Smooth muscle cell (in vitro differentiated cells): ENCODE data around the gene FAM181A. TPM values are rescaled to one million over a fixed set of nuclear protein-coding genes. Genes with fewer than 3 reads are reported as not detected.

ENCODE experiments used
- DNase-seq: peaks from one replicate; lab custom pipeline; 2025; ENCODE audit not compliant: unreplicated experiment; lab: John Stamatoyannopoulos, UW
- H2AFZ ChIP-seq: fragments of 200-600 bp; sonication (generic); 2 replicates; pipeline ENCODE4 v1.6.0; 2016; ENCODE audit warnings: antibody characterized with exemption, low read depth, mild to moderate bottlenecking
- H3F3A ChIP-seq: fragments of 200-600 bp; sonication (generic); 2 replicates; pipeline ENCODE4 v1.6.0; 2017; ENCODE audit warnings: antibody characterized with exemption, low read depth
- H3K27ac ChIP-seq: fragments of 200-600 bp; sonication (generic); 2 replicates; pipeline ENCODE4 v1.5.1; 2016; ENCODE audit warnings: low read depth, mild to moderate bottlenecking
- H3K27me3 ChIP-seq: fragments of 200-600 bp; sonication (generic); 2 replicates; pipeline ENCODE4 v1.6.1; 2016; ENCODE audit warnings: low read depth, mild to moderate bottlenecking
- H3K36me3 ChIP-seq: fragments of 200-600 bp; sonication (generic); 2 replicates; pipeline ENCODE4 v1.5.1; 2016; ENCODE audit warnings: low read depth
- H3K4me1 ChIP-seq: fragments of 200-600 bp; sonication (generic); 2 replicates; pipeline ENCODE4 v1.5.1; 2016; ENCODE audit warnings: low read depth
- H3K4me2 ChIP-seq: fragments of 200-600 bp; sonication (generic); 2 replicates; pipeline ENCODE4 v1.6.0; 2016; ENCODE audit warnings: mild to moderate bottlenecking
- H3K4me3 ChIP-seq: fragments of 200-600 bp; sonication (generic); 2 replicates; pipeline ENCODE4 v1.5.1; 2016; ENCODE audit warnings: mild to moderate bottlenecking
- H3K79me2 ChIP-seq: fragments of 200-600 bp; sonication (generic); 2 replicates; pipeline ENCODE4 v1.6.0; 2016; ENCODE audit warnings: low read depth, mild to moderate bottlenecking
- H3K9ac ChIP-seq: fragments of 200-600 bp; sonication (generic); 2 replicates; pipeline ENCODE4 v1.6.0; 2016; ENCODE audit warnings: low read depth
- H3K9me3 ChIP-seq: fragments of 200-600 bp; sonication (generic); replicated peaks from 2 replicates; pipeline ENCODE4 v1.5.1; 2016; ENCODE audit warnings: low read depth
- H4K20me1 ChIP-seq: fragments of 200-600 bp; sonication (generic); 2 replicates; pipeline ENCODE4 v1.6.0; 2016; ENCODE audit warnings: low read depth
- WGBS: methylation state at CpG from one replicate; pipeline ENCODE4 v1.1.7; 2016; ENCODE audit warnings: low lambda C conversion rate; 5-methylcytosine and 5-hydroxymethylcytosine counted together
- polyA plus RNA-seq: library from polyadenylated mRNA; unstranded; fragments of >200 nt; fragmentation: Nextera tagmentation; extraction: Ambion mirVana; gene quantifications from 2 replicates; pipeline ENCODE4 v1.2.1, GENCODE V29; 2016
- total RNA-seq: library from RNA; depleted of rRNA; stranded (reverse); fragments of >200 nt; gene quantifications from 2 replicates; pipeline ENCODE4 v1.2.3, GENCODE V29; 2014
- TF ChIP-seq, protein P1 (sequence below): fragments of 200-600 bp; sonication (generic); IDR thresholded peaks from 2 replicates; pipeline ENCODE4 v1.5.1; 2017; ENCODE audit warnings: borderline replicate concordance, mild to moderate bottlenecking, antibody characterized with exemption; ENCODE audit not compliant: insufficient read depth, poor library complexity, severe bottlenecking

Gene FAM181A
- total and polyA plus RNA-seq, 2 experiments from 2014 or later: not detected

DNA sequence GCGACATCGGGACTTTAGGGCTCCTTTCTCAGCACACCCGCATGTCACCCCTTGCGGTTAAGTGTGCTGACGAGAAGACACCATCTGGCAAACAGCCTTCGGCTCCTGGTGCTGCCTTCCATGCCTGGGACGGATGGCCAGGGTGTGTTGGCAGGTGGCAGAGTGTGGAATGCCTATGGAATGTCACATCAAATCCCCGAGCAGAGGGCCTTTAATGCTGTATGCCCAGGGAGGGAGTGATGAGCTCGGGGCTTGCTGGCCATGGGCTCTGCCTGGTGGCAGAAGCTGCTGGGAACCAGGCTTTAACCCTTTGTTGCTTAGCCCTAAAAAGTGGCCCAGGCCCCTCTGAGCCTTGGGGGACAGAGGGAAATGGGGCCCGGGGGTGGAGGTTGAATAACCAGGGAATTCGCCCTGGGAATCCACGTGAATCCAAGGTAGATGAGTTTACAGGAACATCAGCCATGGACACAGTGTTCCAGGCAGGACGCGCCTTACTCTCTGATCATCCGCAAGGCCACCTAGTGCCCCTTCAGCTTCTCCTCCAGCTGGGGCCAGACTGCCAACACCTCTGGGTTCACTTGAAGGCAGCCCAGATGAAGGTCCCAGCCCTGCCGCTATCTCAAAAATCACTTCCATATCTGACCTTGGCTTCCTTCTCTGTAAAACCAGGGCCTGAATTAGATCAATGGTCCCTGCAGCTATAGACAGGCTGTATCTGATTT is 17.4 kb downstream of the FAM181A start:
- Histone ChIP-seq H3K4me3 (no peak overlapping the region), H2AFZ (no peak overlapping the region), H3K4me2 (no peak overlapping the region), H3F3A (peaks cover 8% of the 10 kb centered on the region), H3K9me3 (no peaks in the 10 kb centered on the region), H3K9ac (no peak overlapping the region), H4K20me1 (no peaks in the 10 kb centered on the region), H3K27me3 (peaks cover under 1% of the 10 kb centered on the region), H3K79me2 (no peaks in the 10 kb centered on the region), H3K27ac (no peak overlapping the region), H3K4me1 (peaks cover 4% of the 10 kb centered on the region), H3K36me3 (no peaks in the 10 kb centered on the region)
- TF ChIP-seq, protein P1, sequence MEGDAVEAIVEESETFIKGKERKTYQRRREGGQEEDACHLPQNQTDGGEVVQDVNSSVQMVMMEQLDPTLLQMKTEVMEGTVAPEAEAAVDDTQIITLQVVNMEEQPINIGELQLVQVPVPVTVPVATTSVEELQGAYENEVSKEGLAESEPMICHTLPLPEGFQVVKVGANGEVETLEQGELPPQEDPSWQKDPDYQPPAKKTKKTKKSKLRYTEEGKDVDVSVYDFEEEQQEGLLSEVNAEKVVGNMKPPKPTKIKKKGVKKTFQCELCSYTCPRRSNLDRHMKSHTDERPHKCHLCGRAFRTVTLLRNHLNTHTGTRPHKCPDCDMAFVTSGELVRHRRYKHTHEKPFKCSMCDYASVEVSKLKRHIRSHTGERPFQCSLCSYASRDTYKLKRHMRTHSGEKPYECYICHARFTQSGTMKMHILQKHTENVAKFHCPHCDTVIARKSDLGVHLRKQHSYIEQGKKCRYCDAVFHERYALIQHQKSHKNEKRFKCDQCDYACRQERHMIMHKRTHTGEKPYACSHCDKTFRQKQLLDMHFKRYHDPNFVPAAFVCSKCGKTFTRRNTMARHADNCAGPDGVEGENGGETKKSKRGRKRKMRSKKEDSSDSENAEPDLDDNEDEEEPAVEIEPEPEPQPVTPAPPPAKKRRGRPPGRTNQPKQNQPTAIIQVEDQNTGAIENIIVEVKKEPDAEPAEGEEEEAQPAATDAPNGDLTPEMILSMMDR: no peak
- WGBS: 92% methylated on average over 14 of the region's 16 CpGs
- no peak for DNase-seq

DNA sequence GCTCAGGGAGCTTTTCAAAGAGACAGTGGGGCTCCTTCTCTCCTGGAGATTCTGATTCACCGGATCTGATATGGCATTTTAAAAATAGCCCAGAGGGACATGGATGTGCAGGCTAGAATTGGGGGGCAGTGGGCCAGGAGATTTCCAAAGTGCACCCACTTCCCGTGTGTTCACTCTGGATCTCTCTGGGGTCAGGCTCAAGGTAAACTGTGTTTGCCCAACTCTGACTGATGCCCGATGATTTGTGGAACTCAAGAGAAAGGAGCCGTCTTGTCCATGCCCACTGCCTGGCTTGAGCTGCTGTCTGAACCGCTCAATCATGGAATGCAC is 17.9 kb downstream of the FAM181A start:
- no peaks in the 10 kb centered on the region for H3K36me3 ChIP-seq
- H3K9me3 ChIP-seq: no peaks in the 10 kb centered on the region
- TF ChIP-seq, protein P1: no peak
- no peak overlapping the region for H2AFZ ChIP-seq
- H4K20me1 ChIP-seq: no peaks in the 10 kb centered on the region
- no peaks in the 10 kb centered on the region for H3K79me2 ChIP-seq
- H3K27ac ChIP-seq: no peak overlapping the region
- 89% methylated on average over 5 of the region's 5 CpGs for WGBS
- peaks cover 8% of the 10 kb centered on the region for H3F3A ChIP-seq
- no peaks in the 10 kb centered on the region for H3K27me3 ChIP-seq
- H3K4me2 ChIP-seq: no peak overlapping the region
- no peak for DNase-seq
- H3K4me3 ChIP-seq: no peak overlapping the region
- no peak overlapping the region for H3K9ac ChIP-seq
- peaks cover 4% of the 10 kb centered on the region for H3K4me1 ChIP-seq

DNA sequence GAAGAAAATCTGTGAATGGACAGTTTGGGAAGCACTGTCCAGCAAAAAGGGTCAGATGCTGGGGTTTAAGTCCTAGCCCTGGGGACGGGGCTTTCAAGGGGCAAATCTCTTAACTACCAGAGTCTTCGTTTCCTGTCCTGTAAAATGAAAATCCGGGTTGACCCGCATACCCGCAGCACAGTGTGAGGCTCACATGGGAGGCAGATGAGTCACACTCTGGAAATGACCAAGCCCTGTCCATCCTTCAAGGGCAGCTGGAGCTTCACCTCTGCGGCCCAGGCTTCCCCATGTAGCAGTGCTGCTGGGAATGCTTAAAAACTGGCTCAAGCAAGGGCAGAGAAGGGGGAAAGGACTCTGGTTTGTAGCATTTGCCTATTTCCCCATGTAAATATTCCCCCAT is 19.0 kb downstream of the FAM181A start:
- no peak overlapping the region for H3K4me3 ChIP-seq
- H4K20me1 ChIP-seq: no peaks in the 10 kb centered on the region
- H3K9me3 ChIP-seq: no peaks in the 10 kb centered on the region
- WGBS: 31% methylated on average over 6 of the region's 6 CpGs
- peak overlapping the region; percentile 4 for H3K4me2 ChIP-seq
- peaks cover 8% of the 10 kb centered on the region for H3F3A ChIP-seq
- H2AFZ ChIP-seq: no peak overlapping the region
- TF ChIP-seq, protein P1: no peak
- no peak overlapping the region for H3K9ac ChIP-seq
- no peak for DNase-seq
- peaks cover 4% of the 10 kb centered on the region for H3K4me1 ChIP-seq
- peak overlapping the region; percentile 5 for H3K27ac ChIP-seq
- no peaks in the 10 kb centered on the region for H3K79me2 ChIP-seq
- no peaks in the 10 kb centered on the region for H3K36me3 ChIP-seq
- H3K27me3 ChIP-seq: no peaks in the 10 kb centered on the region

DNA sequence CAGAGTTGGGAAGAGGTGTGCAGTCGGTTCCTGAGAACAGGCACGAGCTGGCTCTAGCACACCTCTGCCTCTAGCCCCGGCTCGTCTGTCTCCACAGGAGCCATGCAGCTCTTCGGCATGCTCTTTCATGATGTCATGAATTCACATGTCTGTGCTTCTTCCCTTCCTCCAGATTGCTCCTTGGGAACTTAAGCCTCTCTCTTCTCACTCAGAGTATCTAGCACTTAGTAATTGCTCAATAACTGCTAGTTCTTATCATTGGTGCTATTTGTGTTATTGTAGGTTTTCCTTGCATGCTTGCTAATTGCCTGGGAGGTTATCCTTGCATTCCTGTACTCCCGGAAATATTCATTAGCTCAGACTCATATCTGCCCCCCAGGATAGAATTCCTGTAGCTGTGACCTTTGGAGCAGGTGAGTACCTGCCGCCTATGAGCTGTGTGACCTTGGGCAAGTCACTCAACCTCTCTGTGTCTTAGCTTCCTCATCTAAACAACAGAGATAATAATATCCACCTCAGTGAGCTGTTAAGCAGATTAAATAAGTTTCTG is 19.5 kb downstream of the FAM181A start:
- no peak overlapping the region for H3K9ac ChIP-seq
- no peak overlapping the region for H3K4me3 ChIP-seq
- no peaks in the 10 kb centered on the region for H3K9me3 ChIP-seq
- no peak for DNase-seq
- no peaks in the 10 kb centered on the region for H3K27me3 ChIP-seq
- H3F3A ChIP-seq: peaks cover 8% of the 10 kb centered on the region
- no peaks in the 10 kb centered on the region for H4K20me1 ChIP-seq
- no peaks in the 10 kb centered on the region for H3K36me3 ChIP-seq
- TF ChIP-seq, protein P1: no peak
- peak overlapping the region; percentile 4 for H3K4me2 ChIP-seq
- peak overlapping the region; percentile 5 for H3K27ac ChIP-seq
- no peaks in the 10 kb centered on the region for H3K79me2 ChIP-seq
- no peak overlapping the region for H2AFZ ChIP-seq
- H3K4me1 ChIP-seq: peaks cover 4% of the 10 kb centered on the region
- 44% methylated on average over 7 of the region's 7 CpGs for WGBS
